H1 (cell line): ENCODE measurements around the gene RALGAPA2. TPM values are rescaled to one million over a fixed set of nuclear protein-coding genes. Genes with fewer than 3 reads are reported as not detected.
A peak's percentile ranks its signal among the peaks of the same experiment; 100 is the strongest.

ENCODE experiments used
- CTCF ChIA-PET: fragments of 300-600 bp; sonication (Branson Sonifier 250); formaldehyde crosslinking; loops from one replicate; lab custom pipeline; 2021; ENCODE audit not compliant: partially characterized antibody; lab: Charles Lee
- POLR2A ChIA-PET: fragments of 300-600 bp; sonication (Branson Sonifier 250); formaldehyde crosslinking; loops from one replicate; lab custom pipeline; 2021; ENCODE audit warnings: inconsistent platforms; ENCODE audit not compliant: partially characterized antibody; lab: Charles Lee
- DNase-seq, 2 experiments: peaks; one replicate each; pipeline versions ENCODE4 v3.0.0 to v3.0.0-alpha.2; 2010 to 2022; ENCODE audit warnings: low spot score in 2 of 2, low read depth in 1 of 2, mixed read lengths in 1 of 2
- FAIRE-seq: peaks from 2 replicates; lab custom pipeline; 2011; peaks lifted over from hg19 to GRCh38; lab: Jason Lieb, UNC
- H2AFZ ChIP-seq: 2 replicates; pipeline ENCODE4 v1.8.1; 2012; ENCODE audit warnings: low read length, inconsistent platforms
- H2AK5ac ChIP-seq: 2 replicates; pipeline ENCODE4 v1.6.1; 2013; ENCODE audit warnings: low read depth, low read length
- H2BK120ac ChIP-seq: replicated peaks from 2 replicates; pipeline ENCODE3; 2013; ENCODE audit warnings: low read depth, low read length, inconsistent platforms
- H2BK12ac ChIP-seq: 2 replicates; pipeline ENCODE4 v1.6.1; 2013; ENCODE audit warnings: low read depth, low read length
- H2BK15ac ChIP-seq: 2 replicates; pipeline ENCODE4 v1.6.1; 2013; ENCODE audit warnings: low read length
- H2BK20ac ChIP-seq: 2 replicates; pipeline ENCODE4 v1.6.1; 2013; ENCODE audit warnings: low read length
- H2BK5ac ChIP-seq: 2 replicates; pipeline ENCODE4 v1.6.1; 2013; ENCODE audit warnings: low read depth, low read length
- H3K14ac ChIP-seq: 2 replicates; pipeline ENCODE4 v1.6.1; 2013; ENCODE audit warnings: inconsistent platforms; ENCODE audit not compliant: insufficient read length
- H3K18ac ChIP-seq: 2 replicates; pipeline ENCODE4 v1.6.1; 2013; ENCODE audit warnings: low read length; ENCODE audit errors: extremely low read depth
- H3K23ac ChIP-seq: 2 replicates; pipeline ENCODE4 v1.6.1; 2013; ENCODE audit warnings: inconsistent platforms; ENCODE audit not compliant: insufficient read length
- H3K23me2 ChIP-seq: 2 replicates; pipeline ENCODE4 v1.6.1; 2013; ENCODE audit warnings: low read depth, low read length
- H3K27ac ChIP-seq: 2 replicates; pipeline ENCODE4 v1.6.1; 2011; ENCODE audit warnings: low read depth, low read length, inconsistent platforms
- H3K27me3 ChIP-seq, 4 experiments: replicated peaks in 1 of 4; 1 replicate in 1 of 4; 2 replicates in 3 of 4; pipeline versions ENCODE4 v1.6.1 to v1.8.1; 2011 to 2013; ENCODE audit warnings: low read length in 3 of 4, mild to moderate bottlenecking in 3 of 4, inconsistent platforms in 2 of 4, mixed read lengths in 2 of 4, moderate library complexity in 1 of 4; ENCODE audit not compliant: control insufficient read depth in 3 of 4, insufficient read depth in 3 of 4; ENCODE audit errors: extremely low read depth in 1 of 4
- H3K36me3 ChIP-seq, 4 experiments: 2 replicates each; pipeline versions ENCODE4 v1.6.1 to v1.8.1; 2011 to 2013; ENCODE audit warnings: mild to moderate bottlenecking in 4 of 4, low read length in 3 of 4, moderate library complexity in 2 of 4, control low read depth in 1 of 4, inconsistent platforms in 1 of 4; ENCODE audit not compliant: insufficient read depth in 4 of 4, control insufficient read depth in 2 of 4
- H3K4ac ChIP-seq: replicated peaks from 2 replicates; pipeline ENCODE3; 2013; ENCODE audit warnings: low read length, low read depth, mixed read lengths, inconsistent platforms; ENCODE audit not compliant: insufficient read length
- H3K4me1 ChIP-seq, 4 experiments: replicated peaks in 1 of 4; 1 replicate in 1 of 4; 2 replicates in 3 of 4; pipeline versions ENCODE4 v1.6.1 to v1.8.1; 2011 to 2013; ENCODE audit warnings: low read length in 3 of 4, inconsistent platforms in 2 of 4, mixed read lengths in 1 of 4; ENCODE audit not compliant: insufficient read depth in 4 of 4, control insufficient read depth in 3 of 4
- H3K4me2 ChIP-seq, 2 experiments: 2 replicates each; pipeline versions ENCODE4 v1.6.1 to v1.8.1; 2011 to 2013; ENCODE audit warnings: low read depth in 2 of 2, low read length in 2 of 2, control low read depth in 1 of 2, inconsistent platforms in 1 of 2, mild to moderate bottlenecking in 1 of 2; ENCODE audit not compliant: insufficient read depth in 1 of 2
- H3K4me3 ChIP-seq, 4 experiments: fragments of 200-600, 300-600 bp in 1 of 4; sonication (generic), shearing (Covaris generic), sonication (Bioruptor Twin) in 1 of 4; 2 replicates each; pipeline versions ENCODE4 v1.5.1 to v1.8.1; 2011 to 2016; ENCODE audit warnings: low read length in 4 of 4, low read depth in 3 of 4, control low read depth in 2 of 4, inconsistent platforms in 2 of 4, mild to moderate bottlenecking in 2 of 4, mixed read lengths in 1 of 4, moderate library complexity in 1 of 4; ENCODE audit not compliant: insufficient read depth in 2 of 4; ENCODE audit errors: extremely low read depth in 1 of 4
- H3K56ac ChIP-seq: replicated peaks from 2 replicates; pipeline ENCODE3; 2013; ENCODE audit warnings: low read depth, mild to moderate bottlenecking, mixed read lengths, low read length, inconsistent platforms; ENCODE audit not compliant: insufficient read length
- H3K79me1 ChIP-seq: 2 replicates; pipeline ENCODE4 v1.6.1; 2013; ENCODE audit warnings: low read depth, low read length, control low read depth
- H3K79me2 ChIP-seq, 2 experiments: 2 replicates each; pipeline versions ENCODE4 v1.6.1 to v1.8.1; 2012 to 2013; ENCODE audit warnings: low read length in 2 of 2, mild to moderate bottlenecking in 2 of 2, inconsistent platforms in 1 of 2; ENCODE audit not compliant: insufficient read depth in 2 of 2, control insufficient read depth in 1 of 2
- H3K9ac ChIP-seq, 4 experiments: replicated peaks in 1 of 4; 1 replicate in 1 of 4; 2 replicates in 3 of 4; pipeline versions ENCODE4 v1.6.1 to v1.8.1; 2011 to 2013; ENCODE audit warnings: low read depth in 3 of 4, low read length in 3 of 4, control low read depth in 2 of 4, mild to moderate bottlenecking in 2 of 4, moderate library complexity in 2 of 4, inconsistent platforms in 1 of 4; ENCODE audit errors: extremely low read depth in 1 of 4
- H3K9me3 ChIP-seq, 2 experiments: 2 replicates each; pipeline versions ENCODE4 v1.6.1 to v1.8.1; 2012 to 2013; ENCODE audit warnings: mild to moderate bottlenecking in 2 of 2, moderate library complexity in 2 of 2, control low read depth in 1 of 2, inconsistent platforms in 1 of 2, low read depth in 1 of 2, low read length in 1 of 2, mixed read lengths in 1 of 2; ENCODE audit not compliant: insufficient read depth in 2 of 2
- H4K20me1 ChIP-seq, 2 experiments: replicated peaks in 1 of 2; 2 replicates each; pipeline versions ENCODE3 to v1.8.1; 2011 to 2013; ENCODE audit warnings: inconsistent platforms in 2 of 2, low read length in 2 of 2, mild to moderate bottlenecking in 1 of 2; ENCODE audit not compliant: insufficient read depth in 2 of 2, control insufficient read depth in 1 of 2
- H4K5ac ChIP-seq: 2 replicates; pipeline ENCODE4 v1.6.1; 2013; ENCODE audit warnings: low read length, low read depth, mixed read lengths, inconsistent platforms; ENCODE audit not compliant: insufficient read length
- H4K8ac ChIP-seq: 2 replicates; pipeline ENCODE4 v1.8.0; 2013; ENCODE audit warnings: mild to moderate bottlenecking, moderate library complexity, low read length, inconsistent platforms; ENCODE audit not compliant: insufficient read depth; ENCODE audit errors: extremely low read depth
- H4K91ac ChIP-seq: replicated peaks from 2 replicates; pipeline ENCODE3; 2013; ENCODE audit warnings: low read length, mixed read lengths, inconsistent platforms; ENCODE audit not compliant: insufficient read length
- CBX8 ChIP-seq: fragments of 300-800, 300-1000 bp; sonication (generic); IDR thresholded peaks from 2 replicates; pipeline ENCODE4 v1.7.1; 2016; ENCODE audit warnings: low read depth, low read length, borderline replicate concordance
- RXRA ChIP-seq: IDR thresholded peaks from 2 replicates; pipeline ENCODE4 v1.6.1; 2011; ENCODE audit warnings: low read depth, mild to moderate bottlenecking, low read length, moderate library complexity; ENCODE audit not compliant: insufficient read depth
- SIRT6 ChIP-seq: IDR thresholded peaks from one replicate; pipeline ENCODE4 v1.7.1; 2012; ENCODE audit warnings: low read length, inconsistent platforms
- SRF ChIP-seq: IDR thresholded peaks from 2 replicates; pipeline ENCODE4 v1.6.1; 2011; ENCODE audit warnings: mild to moderate bottlenecking, low read depth, low read length, moderate library complexity
- SUZ12 ChIP-seq: fragments of 200-600 bp; sonication (generic); IDR thresholded peaks from 2 replicates; pipeline ENCODE4 v1.6.1; 2012; ENCODE audit warnings: mild to moderate bottlenecking, inconsistent platforms, low read length, moderate library complexity, mixed read lengths
- TCF12 ChIP-seq: IDR thresholded peaks from 2 replicates; pipeline ENCODE4 v1.6.1; 2011; ENCODE audit warnings: low read depth, mild to moderate bottlenecking, low read length
- TEAD4 ChIP-seq: IDR thresholded peaks from 2 replicates; pipeline ENCODE4 v1.6.1; 2012; ENCODE audit warnings: low read depth, low read length, inconsistent platforms, mixed read lengths
- WGBS, 2 experiments: shearing (Covaris generic) in 1 of 2; methylation state at CpG; one replicate each; pipeline versions ENCODE4 v1.1.6 to v1.1.7; 2013 to 2015; ENCODE audit warnings: low lambda C conversion rate in 2 of 2, mixed read lengths in 2 of 2, inconsistent platforms in 1 of 2, low coverage in 1 of 2, missing lambda C conversion rate in 1 of 2; ENCODE audit not compliant: insufficient replicate concordance in 2 of 2, insufficient coverage in 1 of 2, insufficient read length in 1 of 2; ENCODE audit errors: extremely low coverage in 1 of 2, missing lambda C conversion rate in 1 of 2; 5-methylcytosine and 5-hydroxymethylcytosine counted together
- polyA plus RNA-seq, 7 experiments: library from polyadenylated mRNA; depleted of rRNA in 3 of 7; stranded (reverse) in 5 of 7; unstranded in 2 of 7; fragments of >200 nt in 5 of 7; fragments of 200-250 nt in 2 of 7; gene quantifications; 1 replicate in 5 of 7; 2 replicates in 1 of 7; 4 replicates in 1 of 7; pipeline versions ENCODE4 v1.2.1 to v1.2.3, GENCODE V29; 2011 to 2013; ENCODE audit warnings: missing spikeins in 2 of 7, mixed read lengths in 2 of 7
- total RNA-seq: library from RNA; stranded (reverse); fragmentation: NEBNext Ultra II Directional; extraction: Animal tissue kit (Norgen Biotek cat#: 25700); gene quantifications from 2 replicates; pipeline ENCODE4 v1.2.1, GENCODE V29; 2021

The RALGAPA2 gene
- total and polyA plus RNA-seq, 2 of the 8 experiments (the other 6 are each of a cell fraction or from before 2014, with no cell fraction given) = 5.1 to 25.5 TPM

- Histone ChIP-seq H3K27ac (no peak overlapping the region), H2BK12ac (0 out of 2 replicates have a peak overlapping the region, but pooled peaks have one; percentile 12), H3K36me3 (no peaks in the 10 kb centered on the region), H2BK5ac (no peak overlapping the region), H3K14ac (no peak overlapping the region), H3K4me1 (peaks cover 0 to 16% (median 12%) of the 10 kb centered on the region in 4 experiments; a peak in 6 of 7 replicates), H3K79me2 (no peaks in the 10 kb centered on the region), H3K23ac (no peak overlapping the region), H2BK120ac (no peak overlapping the region), H3K9me3 (no peaks in the 10 kb centered on the region), H3K27me3 (no peaks in the 10 kb centered on the region), H4K91ac (no peak overlapping the region), H3K23me2 (no peaks in the 10 kb centered on the region; the same call in 1 of the 2 replicates), H2BK20ac (no peak overlapping the region), H3K4me2 (no peak overlapping the region), H2AFZ (no peak overlapping the region), H4K5ac (no peak overlapping the region), H3K4ac (no peak overlapping the region), H2AK5ac (no peak overlapping the region), H3K18ac (no peak overlapping the region), H3K9ac (no peak overlapping the region), H3K79me1 (no peaks in the 10 kb centered on the region), H4K20me1 (peaks cover 0 to 2% of the 10 kb centered on the region in 2 experiments), H3K4me3 (no peak overlapping the region), H3K56ac (no peak overlapping the region), H2BK15ac (no peak overlapping the region), H4K8ac (no peak overlapping the region; the same call in 1 of the 2 replicates)
- FAIRE-seq (no peak), DNase-seq (no peak)
- CTCF ChIA-PET = no interaction called here
- no peak for TF ChIP-seq TCF12
- TF ChIP-seq TEAD4 = no peak
- no peak for TF ChIP-seq SUZ12
- TF ChIP-seq RXRA = no peak
- TF ChIP-seq CBX8 = no peak
- TF ChIP-seq SIRT6 = no peak
- no peak for TF ChIP-seq SRF
- 89% methylated on average over 13 of the region's 13 CpGs; no CpG with 5 or more reads in 1 of the 2 experiments for WGBS, 2 experiments
- POLR2A ChIA-PET = interaction anchor here (0.6 to 0.9 kb wide), 2 partner anchors 29 to 666 kb away, joined by 3 read pairs; no protein-coding TSS in a partner anchor
Observed at GRCh38 chr20:20399531-20400500, 312.6 kb downstream of the RALGAPA2 start.
